Measurements from ENCODE around the gene CNGB1. TPM values are rescaled to one million over a fixed set of nuclear protein-coding genes. Genes with fewer than 3 reads are reported as not detected.

The CNGB1 gene
- polyA plus RNA-seq, 2 of the 4 experiments (the other 2 are of a cell fraction), result 0.23 to 0.39 TPM

DNA sequence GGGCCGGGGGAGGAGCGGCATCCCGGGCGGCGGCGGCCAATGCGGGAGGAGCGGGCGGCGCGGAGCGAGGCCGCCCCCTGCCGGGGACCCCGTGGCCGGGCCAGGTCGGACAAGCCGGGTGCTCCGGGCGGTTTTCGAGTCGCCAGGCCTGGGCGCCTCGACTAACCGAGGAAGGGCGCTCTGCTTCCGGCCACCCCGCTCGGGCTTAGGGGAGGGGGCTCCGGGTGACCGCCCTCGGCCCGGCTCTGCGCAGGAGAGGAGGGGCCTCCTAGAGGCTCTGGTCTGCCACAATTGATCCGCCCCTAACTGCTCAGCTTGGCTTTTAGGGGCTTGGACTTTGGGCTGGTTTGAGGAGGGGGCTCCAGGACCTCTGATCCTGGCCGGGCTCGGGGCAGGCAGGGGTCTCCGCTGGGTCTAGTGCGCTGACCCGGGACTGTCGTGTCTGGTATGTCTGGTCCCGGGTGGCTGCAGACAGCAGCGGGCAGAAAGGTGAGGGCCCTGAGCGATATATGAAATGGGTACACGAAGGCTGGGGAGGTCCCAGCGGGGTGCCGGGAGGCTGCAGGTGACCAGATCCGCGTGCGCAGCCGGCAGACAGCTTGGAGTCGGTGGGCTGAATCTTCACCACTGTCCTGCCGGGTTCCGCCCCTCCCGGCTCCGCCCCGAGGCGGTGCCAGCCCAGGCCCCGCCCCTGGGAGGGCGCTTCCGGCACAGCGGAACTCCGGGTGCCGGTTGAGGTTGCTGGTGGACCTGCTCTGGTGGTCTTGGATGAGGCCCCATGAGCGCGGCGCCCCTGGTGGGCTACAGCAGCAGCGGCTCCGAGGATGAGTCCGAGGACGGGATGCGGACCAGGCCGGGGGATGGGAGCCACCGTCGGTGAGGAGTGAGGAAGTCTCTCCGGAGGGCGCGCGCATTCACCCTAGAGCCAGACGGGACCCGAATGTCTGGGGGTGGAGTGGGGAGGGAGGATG, 30.1 kb upstream of the CNGB1 start, which contains the start of gene USB1 (continued):
- TF ChIP-seq CBX2 (IDR thresholded peaks at IDR 0.05; ENCODE audit: borderline replicate concordance, low read depth) (no peak), MAZ (IDR thresholded peaks at IDR 0.05; ENCODE audit: borderline replicate concordance, low read depth, low read length) (no peak), HDAC2 (IDR thresholded peaks at IDR 0.05) (no peak), CBX8 (IDR thresholded peaks at IDR 0.05) (no peak)

- 0% methylated on average over 6 of the region's 95 CpGs for WGBS (ENCODE audit: missing lambda C conversion rate)
- no peak for TF ChIP-seq TP53 (CRISPR knock-in tag; IDR thresholded peaks at IDR 0.05)
- peak; percentile 39; the same call in 1 of the 2 replicates for TF ChIP-seq HMGXB4 (CRISPR knock-in tag; IDR thresholded peaks at IDR 0.05; ENCODE audit: borderline replicate concordance)
- peak in 1 of 2 experiments; percentile 68; a peak in 3 of 5 replicates for TF ChIP-seq JUN (IDR thresholded peaks at IDR 0.05)
- TF ChIP-seq, protein P1, sequence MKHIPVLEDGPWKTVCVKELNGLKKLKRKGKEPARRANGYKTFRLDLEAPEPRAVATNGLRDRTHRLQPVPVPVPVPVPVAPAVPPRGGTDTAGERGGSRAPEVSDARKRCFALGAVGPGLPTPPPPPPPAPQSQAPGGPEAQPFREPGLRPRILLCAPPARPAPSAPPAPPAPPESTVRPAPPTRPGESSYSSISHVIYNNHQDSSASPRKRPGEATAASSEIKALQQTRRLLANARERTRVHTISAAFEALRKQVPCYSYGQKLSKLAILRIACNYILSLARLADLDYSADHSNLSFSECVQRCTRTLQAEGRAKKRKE (CRISPR knock-in tag; IDR thresholded peaks at IDR 0.05; ENCODE audit: low read depth), result no peak
- TF ChIP-seq MAZ (IDR thresholded peaks at IDR 0.05; ENCODE audit: borderline replicate concordance, low read depth, low read length), result no peak
- TF ChIP-seq, protein P2, sequence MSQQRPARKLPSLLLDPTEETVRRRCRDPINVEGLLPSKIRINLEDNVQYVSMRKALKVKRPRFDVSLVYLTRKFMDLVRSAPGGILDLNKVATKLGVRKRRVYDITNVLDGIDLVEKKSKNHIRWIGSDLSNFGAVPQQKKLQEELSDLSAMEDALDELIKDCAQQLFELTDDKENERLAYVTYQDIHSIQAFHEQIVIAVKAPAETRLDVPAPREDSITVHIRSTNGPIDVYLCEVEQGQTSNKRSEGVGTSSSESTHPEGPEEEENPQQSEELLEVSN (IDR thresholded peaks at IDR 0.05; ENCODE audit: borderline replicate concordance, low read depth), result no peak
- no peak for TF ChIP-seq CEBPB (IDR thresholded peaks at IDR 0.05)
- no peak for TF ChIP-seq KDM5A (IDR thresholded peaks at IDR 0.05)
- no peak for TF ChIP-seq GATA3 (IDR thresholded peaks at IDR 0.05; ENCODE audit: borderline replicate concordance)
- peak; percentile 34 for TF ChIP-seq POLR2A (IDR thresholded peaks at IDR 0.05; ENCODE audit: low read length)
- no peak for TF ChIP-seq RAD21 (conservative IDR thresholded peaks at IDR 0.05 in 1 of 2, IDR thresholded peaks at IDR 0.05 in 1 of 2)
- peak; percentile 64; the same call in 1 of the 2 replicates for TF ChIP-seq PHF8 (IDR thresholded peaks at IDR 0.05; ENCODE audit: borderline replicate concordance, low read depth)
- POLR2A ChIA-PET, result no interaction called here
- CTCF ChIA-PET, result interaction anchor here (0.6 to 12.6 kb wide), 34 partner anchors 9 to 401 kb away, joined by 3 to 160 read pairs (median 4); no protein-coding TSS in a partner anchor
- no peak for DNase-seq (ENCODE audit: low read depth in 1 of 2, low spot score in 1 of 2)
- no peak for FAIRE-seq
- H3K4me1 ChIP-seq, result peaks cover 49% of the 10 kb centered on the region
- H3K27ac ChIP-seq, result peak within 1 kb of the TSS; percentile 98
- ATAC-seq, result peak in 1 of 2 experiments; percentile 32; a peak in 3 of 6 replicates
- H3K4me2 ChIP-seq, result peak within 1 kb of the TSS; percentile 100
- peak within 1 kb of the TSS; percentile 99 for H3K4me3 ChIP-seq
- no peaks in the 10 kb centered on the region for H3K9me3 ChIP-seq
Measured at GRCh38 chr16:57999971-58000705, 29.2 kb upstream of the CNGB1 start, which contains the start of gene ZNF319. Gene ZNF319 (minus strand): TSS chr16:58000672. CDS start chr16:57998265, 2,407 bp downstream.

- Histone ChIP-seq H3K4me2 (peak overlapping the region; percentile 100), H3K4me1 (peaks cover 49% of the 10 kb centered on the region), H3K9me3 (no peaks in the 10 kb centered on the region), H3K27ac (peak overlapping the region; percentile 98), H3K4me3 (peak overlapping the region; percentile 99)
- CTCF ChIA-PET, result interaction anchor here (0.6 to 12.6 kb wide), 30 partner anchors 9 to 400 kb away, joined by 3 to 160 read pairs (median 4); no protein-coding TSS in a partner anchor
- DNase-seq (ENCODE audit: low read depth in 1 of 2, low spot score in 1 of 2), result peak in 1 of 2 experiments; percentile 31
- WGBS (ENCODE audit: missing lambda C conversion rate), result 10% methylated on average over 6 of the region's 6 CpGs
- POLR2A ChIA-PET, result no interaction called here
- ATAC-seq, result 0 out of 6 replicates have a peak, but pooled peaks of 1 of the 2 experiments have one; percentile 5
- FAIRE-seq, result no peak
- TF ChIP-seq SREBF2 (IDR thresholded peaks at IDR 0.05) (no peak), EHF (CRISPR knock-in tag; IDR thresholded peaks at IDR 0.05) (no peak), FOXS1 (CRISPR knock-in tag; IDR thresholded peaks at IDR 0.05) (no peak), HDAC2 (IDR thresholded peaks at IDR 0.05) (no peak), CHD2 (IDR thresholded peaks at IDR 0.05; ENCODE audit: low read length, partially characterized antibody) (no peak), ZC3H11A (IDR thresholded peaks at IDR 0.05) (no peak), CTCF (IDR thresholded peaks at IDR 0.05) (no peak), ZNF302 (CRISPR knock-in tag; IDR thresholded peaks at IDR 0.05) (no peak), SMC3 (IDR thresholded peaks at IDR 0.05) (no peak), FOSB (CRISPR knock-in tag; IDR thresholded peaks at IDR 0.05) (no peak)
- TF ChIP-seq, protein P3, sequence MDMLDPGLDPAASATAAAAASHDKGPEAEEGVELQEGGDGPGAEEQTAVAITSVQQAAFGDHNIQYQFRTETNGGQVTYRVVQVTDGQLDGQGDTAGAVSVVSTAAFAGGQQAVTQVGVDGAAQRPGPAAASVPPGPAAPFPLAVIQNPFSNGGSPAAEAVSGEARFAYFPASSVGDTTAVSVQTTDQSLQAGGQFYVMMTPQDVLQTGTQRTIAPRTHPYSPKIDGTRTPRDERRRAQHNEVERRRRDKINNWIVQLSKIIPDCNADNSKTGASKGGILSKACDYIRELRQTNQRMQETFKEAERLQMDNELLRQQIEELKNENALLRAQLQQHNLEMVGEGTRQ (IDR thresholded peaks at IDR 0.05), result no peak
Measured at GRCh38 chr16:57999366-57999970, 28.5 kb upstream of the CNGB1 start.
